ENCODE results near the gene FCSK.

DNA sequence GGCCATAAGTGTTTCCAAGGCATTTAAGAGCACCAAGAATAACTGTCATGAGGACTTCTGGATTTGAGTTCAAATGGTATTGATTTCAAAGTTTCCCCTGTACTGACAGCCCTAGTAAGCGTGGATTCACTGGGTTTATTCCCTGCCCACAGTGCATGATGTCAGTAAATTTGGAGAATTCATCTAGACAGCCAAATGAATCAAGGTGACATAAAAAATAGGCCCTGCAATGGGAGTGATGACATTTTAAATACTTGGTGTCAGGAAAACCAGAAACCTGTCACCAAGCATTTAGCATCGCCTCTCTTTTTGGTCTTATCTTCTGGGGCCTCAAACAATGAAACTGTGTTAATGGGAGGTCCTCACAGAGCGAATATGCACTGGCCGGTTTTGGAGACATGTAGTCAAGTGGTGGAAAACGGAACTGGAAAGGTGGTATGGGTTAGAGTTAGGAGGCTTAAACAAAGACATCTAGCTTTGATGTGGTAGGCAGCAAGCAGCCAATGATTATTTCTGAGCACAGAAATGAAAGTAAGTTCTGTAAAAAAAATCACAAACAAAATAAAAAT lies 39.9 kb downstream of the FCSK start:
- TF ChIP-seq, protein P1, sequence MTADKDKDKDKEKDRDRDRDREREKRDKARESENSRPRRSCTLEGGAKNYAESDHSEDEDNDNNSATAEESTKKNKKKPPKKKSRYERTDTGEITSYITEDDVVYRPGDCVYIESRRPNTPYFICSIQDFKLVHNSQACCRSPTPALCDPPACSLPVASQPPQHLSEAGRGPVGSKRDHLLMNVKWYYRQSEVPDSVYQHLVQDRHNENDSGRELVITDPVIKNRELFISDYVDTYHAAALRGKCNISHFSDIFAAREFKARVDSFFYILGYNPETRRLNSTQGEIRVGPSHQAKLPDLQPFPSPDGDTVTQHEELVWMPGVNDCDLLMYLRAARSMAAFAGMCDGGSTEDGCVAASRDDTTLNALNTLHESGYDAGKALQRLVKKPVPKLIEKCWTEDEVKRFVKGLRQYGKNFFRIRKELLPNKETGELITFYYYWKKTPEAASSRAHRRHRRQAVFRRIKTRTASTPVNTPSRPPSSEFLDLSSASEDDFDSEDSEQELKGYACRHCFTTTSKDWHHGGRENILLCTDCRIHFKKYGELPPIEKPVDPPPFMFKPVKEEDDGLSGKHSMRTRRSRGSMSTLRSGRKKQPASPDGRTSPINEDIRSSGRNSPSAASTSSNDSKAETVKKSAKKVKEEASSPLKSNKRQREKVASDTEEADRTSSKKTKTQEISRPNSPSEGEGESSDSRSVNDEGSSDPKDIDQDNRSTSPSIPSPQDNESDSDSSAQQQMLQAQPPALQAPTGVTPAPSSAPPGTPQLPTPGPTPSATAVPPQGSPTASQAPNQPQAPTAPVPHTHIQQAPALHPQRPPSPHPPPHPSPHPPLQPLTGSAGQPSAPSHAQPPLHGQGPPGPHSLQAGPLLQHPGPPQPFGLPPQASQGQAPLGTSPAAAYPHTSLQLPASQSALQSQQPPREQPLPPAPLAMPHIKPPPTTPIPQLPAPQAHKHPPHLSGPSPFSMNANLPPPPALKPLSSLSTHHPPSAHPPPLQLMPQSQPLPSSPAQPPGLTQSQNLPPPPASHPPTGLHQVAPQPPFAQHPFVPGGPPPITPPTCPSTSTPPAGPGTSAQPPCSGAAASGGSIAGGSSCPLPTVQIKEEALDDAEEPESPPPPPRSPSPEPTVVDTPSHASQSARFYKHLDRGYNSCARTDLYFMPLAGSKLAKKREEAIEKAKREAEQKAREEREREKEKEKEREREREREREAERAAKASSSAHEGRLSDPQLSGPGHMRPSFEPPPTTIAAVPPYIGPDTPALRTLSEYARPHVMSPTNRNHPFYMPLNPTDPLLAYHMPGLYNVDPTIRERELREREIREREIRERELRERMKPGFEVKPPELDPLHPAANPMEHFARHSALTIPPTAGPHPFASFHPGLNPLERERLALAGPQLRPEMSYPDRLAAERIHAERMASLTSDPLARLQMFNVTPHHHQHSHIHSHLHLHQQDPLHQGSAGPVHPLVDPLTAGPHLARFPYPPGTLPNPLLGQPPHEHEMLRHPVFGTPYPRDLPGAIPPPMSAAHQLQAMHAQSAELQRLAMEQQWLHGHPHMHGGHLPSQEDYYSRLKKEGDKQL (CRISPR knock-in tag; IDR thresholded peaks at IDR 0.05; ENCODE audit: low read depth) = no peak
- TF ChIP-seq, protein P2, sequence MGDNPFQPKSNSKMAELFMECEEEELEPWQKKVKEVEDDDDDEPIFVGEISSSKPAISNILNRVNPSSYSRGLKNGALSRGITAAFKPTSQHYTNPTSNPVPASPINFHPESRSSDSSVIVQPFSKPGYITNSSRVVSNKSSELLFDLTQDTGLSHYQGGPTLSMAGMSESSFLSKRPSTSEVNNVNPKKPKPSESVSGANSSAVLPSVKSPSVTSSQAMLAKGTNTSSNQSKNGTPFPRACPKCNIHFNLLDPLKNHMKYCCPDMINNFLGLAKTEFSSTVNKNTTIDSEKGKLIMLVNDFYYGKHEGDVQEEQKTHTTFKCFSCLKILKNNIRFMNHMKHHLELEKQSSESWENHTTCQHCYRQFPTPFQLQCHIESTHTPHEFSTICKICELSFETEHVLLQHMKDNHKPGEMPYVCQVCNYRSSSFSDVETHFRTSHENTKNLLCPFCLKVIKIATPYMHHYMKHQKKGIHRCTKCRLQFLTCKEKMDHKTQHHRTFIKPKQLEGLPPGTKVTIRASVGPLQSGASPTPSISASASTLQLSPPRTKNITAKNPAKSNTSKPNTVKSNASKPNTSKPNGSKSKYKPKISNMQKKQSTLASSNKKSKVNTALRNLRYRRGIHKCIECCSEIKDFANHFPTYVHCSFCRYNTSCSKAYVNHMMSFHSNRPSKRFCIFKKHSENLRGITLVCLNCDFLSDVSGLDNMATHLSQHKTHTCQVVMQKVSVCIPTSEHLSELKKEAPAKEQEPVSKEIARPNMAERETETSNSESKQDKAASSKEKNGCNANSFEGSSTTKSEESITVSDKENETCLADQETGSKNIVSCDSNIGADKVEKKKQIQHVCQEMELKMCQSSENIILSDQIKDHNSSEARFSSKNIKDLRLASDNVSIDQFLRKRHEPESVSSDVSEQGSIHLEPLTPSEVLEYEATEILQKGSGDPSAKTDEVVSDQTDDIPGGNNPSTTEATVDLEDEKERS (CRISPR knock-in tag; IDR thresholded peaks at IDR 0.05) = no peak
- TF ChIP-seq, protein P3, sequence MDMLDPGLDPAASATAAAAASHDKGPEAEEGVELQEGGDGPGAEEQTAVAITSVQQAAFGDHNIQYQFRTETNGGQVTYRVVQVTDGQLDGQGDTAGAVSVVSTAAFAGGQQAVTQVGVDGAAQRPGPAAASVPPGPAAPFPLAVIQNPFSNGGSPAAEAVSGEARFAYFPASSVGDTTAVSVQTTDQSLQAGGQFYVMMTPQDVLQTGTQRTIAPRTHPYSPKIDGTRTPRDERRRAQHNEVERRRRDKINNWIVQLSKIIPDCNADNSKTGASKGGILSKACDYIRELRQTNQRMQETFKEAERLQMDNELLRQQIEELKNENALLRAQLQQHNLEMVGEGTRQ (IDR thresholded peaks at IDR 0.05; ENCODE audit: low read depth, low read length) = no peak
- TF ChIP-seq, protein P3 (CRISPR knock-in tag; IDR thresholded peaks at IDR 0.05; ENCODE audit: borderline replicate concordance) = no peak
- TF ChIP-seq HNRNPH1 (optimal IDR thresholded peaks at IDR 0.05; ENCODE audit: low read depth, low read length) (no peak), ZNF143 (CRISPR knock-in tag; IDR thresholded peaks at IDR 0.05) (no peak), ZNF558 (CRISPR knock-in tag; IDR thresholded peaks at IDR 0.05; ENCODE audit: borderline replicate concordance) (no peak), CREM (IDR thresholded peaks at IDR 0.05) (no peak), CREM (CRISPR knock-in tag; IDR thresholded peaks at IDR 0.05) (no peak), ELF4 (CRISPR knock-in tag; IDR thresholded peaks at IDR 0.05; ENCODE audit: borderline replicate concordance) (no peak)

All from HepG2 (cell line).